T-helper 17 cell (primary cell): ENCODE results near the gene KCTD1. TPM values are rescaled to one million over a fixed set of nuclear protein-coding genes. Genes with fewer than 3 reads are reported as not detected.

Experiments used
- ATAC-seq: fragments of 150-1000 bp; cut with Tn5 transposase; 2 replicates; pipeline ENCODE4 v1.10.0; 2021; ENCODE audit warnings: mild to moderate bottlenecking, moderate library complexity
- DNase-seq, 3 donors: peaks; one replicate each; pipeline versions ENCODE4 v3.0.0 to v3.0.0-alpha.2; 2020 to 2021
- H3K9me3 ChIP-seq: one replicate; pipeline ENCODE4 v1.7.0; 2013; ENCODE audit warnings: low read length, mild to moderate bottlenecking; ENCODE audit not compliant: control insufficient read depth, poor library complexity, severe bottlenecking
- H3K27ac Mint-ChIP-seq: one replicate; pipeline ENCODE4 v1.8.0; 2022; ENCODE audit warnings: mild to moderate bottlenecking, moderate library complexity, mixed read lengths
- H3K27me3 Mint-ChIP-seq: one replicate; pipeline ENCODE4 v1.8.0; 2022; ENCODE audit warnings: mixed read lengths
- H3K36me3 Mint-ChIP-seq: one replicate; pipeline ENCODE4 v1.8.0; 2022; ENCODE audit warnings: low read depth, mixed read lengths
- H3K4me1 Mint-ChIP-seq: one replicate; pipeline ENCODE4 v1.8.0; 2022; ENCODE audit warnings: mild to moderate bottlenecking, mixed read lengths
- H3K4me3 Mint-ChIP-seq: one replicate; pipeline ENCODE4 v1.8.0; 2022; ENCODE audit warnings: mild to moderate bottlenecking, moderate library complexity, mixed read lengths
- total RNA-seq, 4 donors: library from RNA in 2 of 4; stranded (reverse) in 2 of 4; gene quantifications; one replicate each; pipeline ENCODE4 v1.2.3 and lab custom pipeline; 2022 to 2026

KCTD1 gene
- total RNA-seq, 2 donors from 2014 or later: 2.8 to 2.9 TPM

GRCh38 chr18:26562568-26562967 lies 14.2 kb upstream of the KCTD1 start:
- Mint-ChIP-seq H3K4me3 (no peak overlapping the region), H3K27ac (no peak overlapping the region), H3K27me3 (peaks cover 33% of the 10 kb centered on the region), H3K4me1 (peaks cover 2% of the 10 kb centered on the region), H3K36me3 (peaks cover 2% of the 10 kb centered on the region)
- no peak for ATAC-seq
- H3K9me3 ChIP-seq: no peaks in the 10 kb centered on the region
- DNase-seq: no peak

DNA sequence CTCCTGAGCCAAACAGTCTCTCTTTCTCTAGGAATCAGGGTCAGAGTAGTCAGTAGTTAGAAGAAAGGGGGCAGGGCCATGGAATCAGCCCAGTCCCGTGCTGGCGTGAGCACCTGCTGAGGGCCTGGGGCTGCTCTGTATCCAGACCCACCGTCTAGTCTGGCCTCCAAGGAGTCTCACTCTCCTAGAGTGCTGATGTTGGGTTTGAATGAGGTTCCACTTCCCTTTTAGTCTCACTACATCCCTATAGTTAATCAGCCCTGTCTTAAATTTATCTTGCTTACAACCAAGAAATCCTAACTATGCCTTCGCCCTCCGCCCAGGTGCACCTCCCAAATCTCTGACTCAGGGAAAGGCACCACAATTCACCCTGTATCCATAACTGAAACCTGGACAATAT lies 13.4 kb upstream of the KCTD1 start:
- peaks cover 2% of the 10 kb centered on the region for H3K4me1 Mint-ChIP-seq
- peaks cover 37% of the 10 kb centered on the region for H3K27me3 Mint-ChIP-seq
- ATAC-seq (no peak), DNase-seq (no peak)
- peaks cover 2% of the 10 kb centered on the region for H3K36me3 Mint-ChIP-seq
- no peaks in the 10 kb centered on the region for H3K9me3 ChIP-seq
- no peak overlapping the region for H3K27ac Mint-ChIP-seq
- no peak overlapping the region for H3K4me3 Mint-ChIP-seq

DNA sequence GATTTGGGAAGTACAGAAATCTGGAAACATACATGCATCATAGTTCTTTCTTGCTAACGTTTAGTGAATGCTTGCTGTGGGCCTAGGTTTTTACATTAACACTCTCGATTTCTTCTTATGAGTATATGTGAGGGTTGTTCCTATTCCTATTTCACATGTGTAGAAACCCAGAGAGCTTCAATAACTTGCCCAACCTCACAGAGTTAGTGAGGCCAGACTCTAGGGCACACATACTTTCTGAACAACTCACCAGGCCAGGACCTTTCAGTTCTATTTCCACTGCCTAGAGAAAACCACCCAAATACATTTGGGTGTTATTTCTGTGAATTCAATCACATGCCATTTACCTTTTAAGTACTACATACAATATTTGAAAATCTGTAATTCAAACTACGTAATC lies 8.2 kb upstream of the KCTD1 start:
- DNase-seq (no peak), ATAC-seq (no peak)
- H3K27ac Mint-ChIP-seq: no peak overlapping the region
- H3K4me1 Mint-ChIP-seq: peaks cover 5% of the 10 kb centered on the region
- no peak overlapping the region for H3K4me3 Mint-ChIP-seq
- peaks cover 58% of the 10 kb centered on the region for H3K27me3 Mint-ChIP-seq
- H3K9me3 ChIP-seq: no peaks in the 10 kb centered on the region
- peaks cover 2% of the 10 kb centered on the region for H3K36me3 Mint-ChIP-seq

DNA sequence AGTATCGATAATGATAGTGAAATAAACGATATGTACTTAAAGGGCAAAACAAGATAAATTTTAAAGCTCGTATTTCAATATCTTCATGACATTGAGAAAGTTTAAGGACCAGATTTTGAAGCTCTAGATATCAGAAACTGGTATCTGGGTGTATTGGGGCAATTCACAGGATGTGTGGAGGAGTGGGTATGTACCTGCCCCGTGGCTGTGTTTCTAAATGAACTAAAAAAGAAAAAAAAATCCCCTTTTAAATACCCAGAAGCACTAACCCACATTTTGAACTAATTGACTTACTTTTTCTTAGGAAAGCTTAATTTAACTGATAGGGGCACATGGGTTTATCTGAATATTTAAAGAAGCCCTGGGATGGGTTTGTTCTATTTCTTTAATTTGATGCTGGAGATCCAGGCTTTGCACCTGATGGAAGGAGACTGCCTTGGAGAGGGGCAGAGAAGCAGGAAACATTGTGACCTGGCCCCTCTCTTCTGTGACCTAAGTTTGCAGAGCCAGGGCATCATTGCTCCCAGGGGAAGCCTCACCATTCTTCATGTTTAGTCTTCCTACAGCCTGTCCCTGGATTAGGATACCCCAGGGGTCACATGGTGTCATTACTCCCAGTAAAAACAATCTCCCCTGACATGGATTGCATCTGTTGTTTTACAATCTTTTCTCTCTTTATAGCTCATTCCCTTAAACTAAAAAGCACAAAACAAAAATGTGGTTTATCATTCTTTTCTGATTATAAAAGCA lies 7.6 kb upstream of the KCTD1 start:
- ATAC-seq: no peak
- no peak overlapping the region for H3K4me3 Mint-ChIP-seq

DNA sequence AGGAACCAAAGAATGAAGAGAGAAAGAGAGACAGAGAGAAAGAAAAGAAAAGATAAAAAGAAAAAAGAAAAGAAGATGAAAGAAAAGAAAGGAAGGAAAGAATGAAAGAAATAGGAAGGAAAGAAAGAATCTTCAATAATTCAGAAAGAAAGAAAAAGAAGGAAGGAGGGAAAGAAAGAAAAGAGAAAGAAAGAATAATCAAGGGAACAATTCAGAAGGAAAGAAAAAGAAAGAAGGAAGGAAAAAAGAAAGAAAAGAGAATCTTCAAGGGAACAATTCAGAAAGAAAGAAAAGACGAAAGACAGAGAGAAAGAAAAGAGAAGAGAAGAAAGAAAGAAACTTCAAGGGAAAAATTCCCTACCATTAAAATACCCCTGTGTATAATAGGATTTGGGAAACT lies 5.6 kb upstream of the KCTD1 start:
- H3K27me3 Mint-ChIP-seq: peaks cover 65% of the 10 kb centered on the region
- H3K36me3 Mint-ChIP-seq: no peaks in the 10 kb centered on the region
- no peak overlapping the region for H3K27ac Mint-ChIP-seq
- DNase-seq (no peak), ATAC-seq (no peak)
- H3K9me3 ChIP-seq: no peaks in the 10 kb centered on the region
- H3K4me3 Mint-ChIP-seq: no peak overlapping the region
- H3K4me1 Mint-ChIP-seq: peaks cover 12% of the 10 kb centered on the region

More for the DNA sequence above, 7.6 kb upstream of the KCTD1 start:
- no peaks in the 10 kb centered on the region for H3K9me3 ChIP-seq
- H3K4me1 Mint-ChIP-seq: peaks cover 8% of the 10 kb centered on the region
- H3K36me3 Mint-ChIP-seq: peaks cover 2% of the 10 kb centered on the region
- DNase-seq: no peak
- no peak overlapping the region for H3K27ac Mint-ChIP-seq
- peaks cover 61% of the 10 kb centered on the region for H3K27me3 Mint-ChIP-seq

- H3K4me1 Mint-ChIP-seq: peaks cover 12% of the 10 kb centered on the region
- DNase-seq: no peak
- ATAC-seq: no peak
- H3K27ac Mint-ChIP-seq: no peak overlapping the region
- H3K9me3 ChIP-seq: no peaks in the 10 kb centered on the region
- H3K36me3 Mint-ChIP-seq: no peaks in the 10 kb centered on the region
- H3K27me3 Mint-ChIP-seq: peaks cover 48% of the 10 kb centered on the region
- H3K4me3 Mint-ChIP-seq: no peak overlapping the region
These were observed 3.3 kb upstream of the KCTD1 start for GRCh38 chr18:26551695-26552081.

DNA sequence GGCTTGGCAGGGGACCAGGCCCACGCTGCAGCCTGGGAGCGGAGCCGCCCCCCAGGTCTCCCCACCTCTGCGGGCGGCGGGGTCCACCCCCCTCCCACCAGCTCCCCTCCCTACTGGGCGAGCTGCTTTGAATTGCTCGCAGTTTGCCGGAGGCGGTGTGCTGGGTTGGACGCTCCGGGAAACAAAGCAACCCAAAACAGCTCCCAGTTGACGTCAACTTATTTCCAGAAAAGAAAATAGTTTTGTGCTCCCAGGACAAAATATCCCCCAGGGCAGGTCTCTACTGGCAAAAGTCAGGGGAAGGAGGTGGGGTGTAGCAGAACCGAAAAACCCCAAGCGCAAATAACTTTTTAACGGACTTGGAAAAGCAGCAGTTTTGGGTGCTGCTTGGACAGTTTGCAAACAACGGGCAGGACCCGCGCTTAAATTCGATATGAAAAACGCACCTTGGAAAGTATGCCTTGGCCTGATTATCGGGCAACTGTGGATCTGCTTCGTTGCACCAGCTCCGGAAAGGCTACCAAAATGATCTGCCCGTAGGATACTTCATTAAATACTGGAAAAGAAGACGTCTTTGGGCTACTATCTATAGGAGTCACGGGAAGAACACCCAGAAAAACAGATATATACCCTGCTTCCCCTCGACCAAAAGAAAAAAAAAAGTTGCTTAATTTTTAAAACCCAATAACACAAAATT lies 2.8 kb upstream of the KCTD1 start:
- no peaks in the 10 kb centered on the region for H3K9me3 ChIP-seq
- DNase-seq (no peak), ATAC-seq (no peak)
- H3K4me1 Mint-ChIP-seq: peaks cover 12% of the 10 kb centered on the region
- H3K4me3 Mint-ChIP-seq: no peak overlapping the region
- no peak overlapping the region for H3K27ac Mint-ChIP-seq
- peaks cover 43% of the 10 kb centered on the region for H3K27me3 Mint-ChIP-seq
- H3K36me3 Mint-ChIP-seq: no peaks in the 10 kb centered on the region

GRCh38 chr18:26549263-26550094 lies 1.1 kb upstream of the KCTD1 start:
- no peak for DNase-seq
- peaks cover 39% of the 10 kb centered on the region for H3K27me3 Mint-ChIP-seq
- no peaks in the 10 kb centered on the region for H3K9me3 ChIP-seq
- no peaks in the 10 kb centered on the region for H3K36me3 Mint-ChIP-seq
- H3K4me3 Mint-ChIP-seq: peak overlapping the region; percentile 83
- H3K27ac Mint-ChIP-seq: no peak overlapping the region
- no peak for ATAC-seq
- H3K4me1 Mint-ChIP-seq: peaks cover 18% of the 10 kb centered on the region

DNA sequence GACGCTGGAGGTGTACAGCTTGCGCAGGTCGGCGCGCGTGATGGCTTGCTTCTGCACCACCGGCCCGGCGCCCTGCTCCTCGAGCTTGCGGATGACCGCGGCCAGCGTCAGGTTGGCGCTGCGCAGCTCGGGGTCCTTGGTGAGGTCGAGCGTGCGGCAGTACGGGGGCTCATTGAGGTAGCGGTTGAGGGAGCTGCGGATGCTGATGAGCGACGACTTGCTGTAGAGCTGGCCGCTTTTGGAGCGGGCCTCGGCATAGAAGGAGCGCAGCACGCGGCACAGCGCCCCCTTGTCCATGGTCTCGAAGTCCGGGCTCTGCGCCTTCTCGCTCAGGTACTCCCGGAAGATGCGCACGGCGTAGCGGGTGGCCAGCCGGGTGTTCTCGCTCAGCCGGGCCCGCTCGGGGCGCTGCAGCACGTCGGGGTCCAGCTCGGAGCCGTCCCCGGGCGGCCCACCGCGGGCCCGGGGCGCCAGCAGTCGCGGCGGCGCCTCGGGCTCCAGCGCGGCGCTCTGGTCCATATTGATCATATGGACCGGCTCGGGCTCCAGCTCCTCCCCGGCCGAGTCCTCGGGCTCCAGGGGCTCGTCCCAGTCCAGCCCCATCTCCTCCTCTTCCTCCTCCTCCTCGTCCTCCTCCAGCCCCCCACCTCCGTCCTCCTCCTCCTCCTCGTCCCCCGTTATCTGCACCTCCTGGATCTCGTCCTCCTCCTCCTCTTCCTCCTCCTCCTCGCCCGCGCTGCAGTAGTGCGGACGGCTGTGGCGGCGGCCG lies 523 bp downstream of the KCTD1 start:
- H3K4me1 Mint-ChIP-seq: peaks cover 31% of the 10 kb centered on the region
- H3K36me3 Mint-ChIP-seq: no peaks in the 10 kb centered on the region
- no peaks in the 10 kb centered on the region for H3K9me3 ChIP-seq
- peaks cover 23% of the 10 kb centered on the region for H3K27me3 Mint-ChIP-seq
- ATAC-seq (peak; percentile 78), DNase-seq (peak; percentile 11 to 33 (median 18))
- peak overlapping the region; percentile 37 for H3K27ac Mint-ChIP-seq
- H3K4me3 Mint-ChIP-seq: peak overlapping the region; percentile 92

GRCh38 chr18:26546875-26547645 lies 1.3 kb downstream of the KCTD1 start:
- ATAC-seq: no peak
- Mint-ChIP-seq H3K27ac (peak overlapping the region; percentile 37), H3K4me3 (peak overlapping the region; percentile 92), H3K4me1 (peaks cover 29% of the 10 kb centered on the region), H3K36me3 (no peaks in the 10 kb centered on the region), H3K27me3 (peaks cover 15% of the 10 kb centered on the region)
- H3K9me3 ChIP-seq: no peaks in the 10 kb centered on the region
- no peak for DNase-seq

DNA sequence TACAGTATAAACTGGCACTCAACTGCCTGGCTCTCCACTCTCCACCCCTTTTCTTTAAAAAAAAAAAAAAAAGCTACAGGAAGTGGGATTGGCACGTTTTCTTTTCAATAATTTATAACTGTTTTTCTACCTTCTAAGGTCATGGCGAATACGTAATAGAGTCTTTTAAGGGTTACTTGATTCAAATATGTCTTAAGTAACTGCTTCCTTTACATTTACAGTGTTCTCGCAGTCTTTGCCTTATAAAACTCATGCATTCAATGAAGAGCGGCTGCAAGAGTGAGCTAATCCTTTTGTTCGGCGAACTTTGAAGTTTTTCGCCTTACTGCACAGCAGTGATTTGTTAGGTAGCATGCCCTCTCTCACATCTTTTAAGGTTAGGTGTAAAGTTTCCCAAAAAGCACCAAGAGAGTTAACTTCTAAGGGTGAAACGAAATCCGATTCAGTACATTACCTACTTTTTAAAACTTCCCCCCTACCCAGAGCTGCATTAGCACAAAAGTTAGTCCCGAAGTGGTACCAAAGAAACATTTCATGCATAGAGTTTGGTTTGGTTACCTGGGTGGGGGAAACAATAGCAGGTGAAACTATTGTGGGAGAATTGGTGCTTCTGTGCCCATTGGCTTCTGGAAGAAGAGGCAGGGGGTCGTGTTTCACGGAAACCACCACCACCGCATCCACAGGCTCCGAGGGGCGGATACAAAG lies 2.0 kb downstream of the KCTD1 start:
- peak overlapping the region; percentile 73 for H3K4me3 Mint-ChIP-seq

More for the DNA sequence above, 2.0 kb downstream of the KCTD1 start:
- Mint-ChIP-seq H3K36me3 (no peaks in the 10 kb centered on the region), H3K27me3 (peaks cover 8% of the 10 kb centered on the region), H3K27ac (no peak overlapping the region), H3K4me1 (peaks cover 27% of the 10 kb centered on the region)
- no peak for ATAC-seq
- H3K9me3 ChIP-seq: no peaks in the 10 kb centered on the region
- DNase-seq: no peak
